Heart right ventricle (tissue), 16 donors: ENCODE measurements around the gene B4GALT2. TPM values are rescaled to one million over a fixed set of nuclear protein-coding genes. Genes with fewer than 3 reads are reported as not detected.

Source experiments
- ATAC-seq, 8 donors: fragments of 200-7000 bp; cut with Tn5 transposase; one replicate each; pipeline ENCODE4 v1.9.1; 2020; ENCODE audit warnings: mild to moderate bottlenecking in 8 of 8, moderate library complexity in 8 of 8, moderate number of reproducible peaks in 1 of 8
- DNase-seq, 2 donors: peaks; one replicate each; pipeline ENCODE4 v3.0.0-alpha.2; 2020
- H3K27ac ChIP-seq, 10 donors: fragments of 200-600 bp; sonication (generic) in 2 of 10; one replicate each; pipeline versions ENCODE4 v1.5.0 to v1.8.0; 2020 to 2022; ENCODE audit warnings: mild to moderate bottlenecking in 3 of 10
- H3K27me3 ChIP-seq, 7 donors: fragments of 200-600 bp; one replicate each; pipeline ENCODE4 v1.8.0; 2021 to 2022; ENCODE audit warnings: mild to moderate bottlenecking in 2 of 7
- H3K36me3 ChIP-seq, 9 donors: fragments of 200-600 bp; sonication (generic) in 1 of 9; one replicate each; pipeline versions ENCODE4 v1.5.0 to v1.8.0; 2020 to 2022; ENCODE audit warnings: mild to moderate bottlenecking in 2 of 9
- H3K4me1 ChIP-seq, 9 donors: fragments of 200-600 bp; sonication (generic) in 1 of 9; one replicate each; pipeline versions ENCODE4 v1.5.0 to v1.8.0; 2020 to 2022; ENCODE audit warnings: mild to moderate bottlenecking in 4 of 9
- H3K4me3 ChIP-seq, 10 donors: fragments of 200-600 bp; sonication (generic) in 2 of 10; one replicate each; pipeline versions ENCODE4 v1.5.0 to v1.8.0; 2020 to 2022; ENCODE audit warnings: mild to moderate bottlenecking in 7 of 10, moderate library complexity in 2 of 10
- H3K9me3 ChIP-seq, 11 donors: fragments of 200-600 bp in 10 of 11; sonication (generic) in 2 of 11; one replicate each; pipeline versions ENCODE4 v1.5.0 to v1.8.0; 2013 to 2022; ENCODE audit warnings: mild to moderate bottlenecking in 2 of 11, control low read depth in 1 of 11, moderate library complexity in 1 of 11
- WGBS, 2 donors: extraction: QIAGEN DNeasy Blood & Tissue Kit; methylation state at CpG; one replicate each; pipeline ENCODE4 v1.1.7; 2013; ENCODE audit warnings: inconsistent platforms in 1 of 2; 5-methylcytosine and 5-hydroxymethylcytosine counted together
- intact Hi-C, 10 donors: fragments of 100-400 bp; cut with DNase I; formaldehyde crosslinking; loops; one replicate each; pipeline versions ENCODE4 v1.11.1 to v1.14.2; 2022
- polyA plus RNA-seq, 2 donors: library from polyadenylated mRNA; stranded (reverse); fragments of 200-250 nt; gene quantifications; one replicate each; pipeline ENCODE4 v1.2.3, GENCODE V29; 2013
- total RNA-seq, 10 donors: library from RNA; stranded (reverse); fragmentation: NEBNext Ultra II Directional in 3 of 10; extraction: Animal tissue kit (Norgen Biotek cat#: 25700) in 3 of 10; gene quantifications; one replicate each; pipeline versions ENCODE4 v1.2.1 to v1.2.4, GENCODE V29; 2021 to 2023
- TF ChIP-seq, protein P1 (sequence below), 9 donors: fragments of 200-600 bp; sonication (generic) in 2 of 9; IDR thresholded peaks; one replicate each; pipeline versions ENCODE4 v1.5.0 to v1.8.0; 2021 to 2022; ENCODE audit warnings: antibody characterized with exemption in 9 of 9, mild to moderate bottlenecking in 5 of 9, moderate library complexity in 1 of 9
- donor health status: Arrhythmogenic right ventricular cardiomyopathy.
- donor health status: ischemic (EF 13 %, LVEDD 7.1; RV severe dilation, severe dysfunction).
- donor health status: healthy with polysubstance abuse.
- donor health status: DM: no; HTN: yes; CAD: no.
- donor health status: DM: no; HTN: no; CAD: no.
- donor health status: ischemic (EF 25% LVEDD 6.9; RV normal size, moderate dysfunction).
- donor health status: ischemic (EF 25% LVEDD 5.7; RV mildly dilated, moderate dysfunction).
- donor health status: healthy.
- donor health status: DM: yes; HTN: yes; CAD: no.
- donor health status: Ischemic cardiomyopathy.
- donor health status: ischemic (EF 35%, LVEDD 5.7; RV mildly dilated, moderate dysfunction).
- donor health status: nonischemic (EF 11% LVEDD 7.7; RV severe dilation, severe dysfunction).
- donor health status: DM: yes; HTN: yes; CAD: no.
- donor health status: PGD.
- donor health status: ischemic (EF 29% LVEDD 5.4; RV normal size, mild dysfunction).
- donor health status: nonischemic (EF 23%, LVEDD 6.1; RV moderate dilation, normal function).

The B4GALT2 gene
- total and polyA plus RNA-seq, 12 donors = 25.4 to 50.8 (median 38.6) TPM

DNA sequence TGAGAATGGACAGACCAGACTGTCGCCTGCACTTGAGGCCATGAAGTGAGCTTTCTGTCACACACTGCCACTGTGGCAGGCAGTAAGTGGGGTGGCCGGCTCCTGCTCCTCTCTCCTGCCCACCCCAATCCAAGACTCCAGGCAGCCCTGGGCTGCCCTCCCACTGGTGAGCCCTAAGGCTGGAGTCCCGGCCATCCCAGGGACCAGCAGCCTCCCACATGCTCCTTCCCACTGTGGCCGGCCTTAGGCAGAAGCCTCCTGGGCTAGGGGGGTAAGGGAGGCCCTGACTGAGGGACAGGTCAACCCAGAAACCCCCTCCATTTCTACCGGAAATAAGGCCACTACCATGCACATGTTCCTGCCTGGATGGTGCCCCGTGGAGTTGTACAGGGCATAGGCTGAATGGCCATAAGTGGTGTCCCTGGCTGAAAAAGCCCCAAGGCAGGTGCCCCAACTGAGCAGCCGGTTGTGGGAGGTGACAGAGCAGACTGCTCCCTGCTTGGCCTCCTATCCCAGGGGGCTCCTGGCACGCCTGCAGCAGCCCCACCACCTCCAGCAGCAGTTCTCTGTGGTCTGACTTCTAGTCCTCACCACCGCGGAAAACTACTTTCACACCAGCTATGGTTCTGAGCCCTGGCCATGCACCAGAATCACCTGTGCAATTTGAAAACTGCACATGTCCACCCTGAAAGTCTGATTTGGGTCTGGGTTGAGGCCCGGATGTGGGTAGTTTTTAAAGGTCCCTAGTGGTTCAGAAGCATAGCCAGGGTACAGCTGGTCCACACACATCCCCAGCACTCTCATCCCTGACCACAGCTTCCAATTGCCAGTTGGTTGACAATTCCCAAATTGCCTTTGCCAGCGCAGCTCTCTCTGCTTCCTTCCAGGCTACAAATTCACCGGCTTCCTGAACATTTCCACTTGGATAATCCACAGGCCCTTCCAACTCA, 47.0 kb upstream of the B4GALT2 start:
- Histone ChIP-seq H3K27me3 (peaks cover 0 to 40% (median 26%) of the 10 kb centered on the region in 7 donors), H3K36me3 (peaks cover 0 to 5% (median 0%) of the 10 kb centered on the region in 9 donors), H3K4me3 (no peak overlapping the region), H3K4me1 (peaks cover 6 to 40% (median 17%) of the 10 kb centered on the region in 9 donors), H3K27ac (no peak overlapping the region), H3K9me3 (no peaks in the 10 kb centered on the region)
- no peak for ATAC-seq
- TF ChIP-seq, protein P1, sequence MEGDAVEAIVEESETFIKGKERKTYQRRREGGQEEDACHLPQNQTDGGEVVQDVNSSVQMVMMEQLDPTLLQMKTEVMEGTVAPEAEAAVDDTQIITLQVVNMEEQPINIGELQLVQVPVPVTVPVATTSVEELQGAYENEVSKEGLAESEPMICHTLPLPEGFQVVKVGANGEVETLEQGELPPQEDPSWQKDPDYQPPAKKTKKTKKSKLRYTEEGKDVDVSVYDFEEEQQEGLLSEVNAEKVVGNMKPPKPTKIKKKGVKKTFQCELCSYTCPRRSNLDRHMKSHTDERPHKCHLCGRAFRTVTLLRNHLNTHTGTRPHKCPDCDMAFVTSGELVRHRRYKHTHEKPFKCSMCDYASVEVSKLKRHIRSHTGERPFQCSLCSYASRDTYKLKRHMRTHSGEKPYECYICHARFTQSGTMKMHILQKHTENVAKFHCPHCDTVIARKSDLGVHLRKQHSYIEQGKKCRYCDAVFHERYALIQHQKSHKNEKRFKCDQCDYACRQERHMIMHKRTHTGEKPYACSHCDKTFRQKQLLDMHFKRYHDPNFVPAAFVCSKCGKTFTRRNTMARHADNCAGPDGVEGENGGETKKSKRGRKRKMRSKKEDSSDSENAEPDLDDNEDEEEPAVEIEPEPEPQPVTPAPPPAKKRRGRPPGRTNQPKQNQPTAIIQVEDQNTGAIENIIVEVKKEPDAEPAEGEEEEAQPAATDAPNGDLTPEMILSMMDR (IDR thresholded peaks at IDR 0.05) = no peak
- intact Hi-C loops = loop anchor here in 7 of 10 donors (5.0 to 10.0 kb wide), 4 partner anchors 390 to 407 kb away; partner anchors contain the start of gene PTPRF (in 1 of the 7)
- DNase-seq = no peak
- WGBS, 2 donors = 88 to 97% methylated on average over 13 of the region's 13 CpGs

- 31 to 32% methylated on average over 8 of the region's 8 CpGs for WGBS, 2 donors
- Histone ChIP-seq H3K4me3 (peak overlapping the region in 9 of 10 donors; percentile 22 to 44 (median 38)), H3K9me3 (no peaks in the 10 kb centered on the region), H3K27me3 (peaks cover 0 to 41% (median 26%) of the 10 kb centered on the region in 7 donors), H3K27ac (peak overlapping the region in 1 of 10 donors; percentile 9), H3K36me3 (peaks cover 0 to 5% (median 0%) of the 10 kb centered on the region in 9 donors), H3K4me1 (peaks cover 6 to 40% (median 17%) of the 10 kb centered on the region in 9 donors)
- DNase-seq (no peak), ATAC-seq (no peak)
- TF ChIP-seq, protein P1 (IDR thresholded peaks at IDR 0.05) = no peak
- intact Hi-C loops = loop anchor here in 8 of 10 donors (1.0 to 10.0 kb wide), 5 partner anchors 169 to 408 kb away; partner anchors contain the start of gene PTPRF (in 1 of the 8)
Observed at GRCh38 chr1:43932786-43933385, 46.1 kb upstream of the B4GALT2 start.

DNA sequence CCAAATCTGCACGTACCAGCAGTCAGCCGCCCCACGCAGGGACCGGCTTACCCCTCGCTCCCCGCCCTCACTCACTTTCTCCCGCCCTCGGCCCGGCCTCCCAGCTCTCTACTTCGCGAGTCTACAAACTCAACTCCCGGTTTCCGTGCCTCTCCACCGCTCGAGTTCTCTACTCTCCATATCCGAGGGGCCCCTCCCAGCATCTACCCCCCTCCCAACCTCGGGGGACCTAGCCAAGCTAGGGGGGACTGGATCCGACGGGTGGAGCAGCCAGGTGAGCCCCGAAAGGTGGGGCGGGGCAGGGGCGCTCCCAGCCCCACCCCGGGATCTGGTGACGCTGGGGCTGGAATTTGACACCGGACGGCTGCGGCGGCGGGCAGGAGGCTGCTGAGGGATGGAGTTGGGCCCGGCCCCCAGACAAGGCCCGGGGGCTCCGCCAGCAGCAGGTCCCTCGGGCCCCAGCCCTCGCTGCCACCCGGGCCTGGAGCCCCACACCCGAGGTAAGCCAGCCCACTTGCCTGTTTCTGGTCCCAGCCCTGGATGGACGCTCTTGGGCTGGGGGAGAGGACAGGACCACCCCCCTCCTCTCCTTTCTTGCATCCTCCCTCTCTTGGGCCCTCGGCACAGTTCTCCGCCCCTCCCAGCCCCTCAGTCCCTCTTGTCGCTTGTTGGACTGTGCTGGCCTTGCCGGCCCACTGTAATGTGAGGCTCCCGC, 45.5 kb upstream of the B4GALT2 start, which contains the start of gene ARTN:
TSS of gene ARTN (plus strand) at position 416 of the 715 bp plus-strand sequence. CDS start 1,856 bp downstream, outside the sequence.
- WGBS, 2 donors = 3% methylated on average over 33 to 42 of the region's 42 CpGs
- no peaks in the 10 kb centered on the region for H3K9me3 ChIP-seq
- peak within 1 kb of the TSS in 2 of 10 donors; percentile 7 to 9 for H3K27ac ChIP-seq
- peak in 1 of 2 donors; percentile 24 for DNase-seq
- intact Hi-C loops = loop anchor here in 9 of 10 donors (1.0 to 10.0 kb wide), 8 partner anchors 169 to 409 kb away; partner anchors contain the start of gene PTPRF (in 1 of the 9)
- peak in 6 of 8 donors; percentile 5 to 29 (median 8) for ATAC-seq
- peaks cover 0 to 5% (median 0%) of the 10 kb centered on the region in 9 donors for H3K36me3 ChIP-seq
- H3K27me3 ChIP-seq = peaks cover 0 to 41% (median 26%) of the 10 kb centered on the region in 7 donors
- H3K4me1 ChIP-seq = peaks cover 6 to 40% (median 20%) of the 10 kb centered on the region in 9 donors
- TF ChIP-seq, protein P1 (IDR thresholded peaks at IDR 0.05) = no peak
- H3K4me3 ChIP-seq = peak within 1 kb of the TSS; percentile 4 to 44 (median 37)
